Hepatocyte (in vitro differentiated cells): ENCODE measurements around the gene CLK3. TPM values are rescaled to one million over a fixed set of nuclear protein-coding genes. Genes with fewer than 3 reads are reported as not detected.

Experiments
- DNase-seq: peaks from one replicate; pipeline ENCODE4 v3.0.0-alpha.2; 2016; ENCODE audit warnings: low spot score
- H2AFZ ChIP-seq: fragments of 200-600 bp; sonication (generic); 2 replicates; pipeline ENCODE4 v1.6.0; 2016; ENCODE audit warnings: antibody characterized with exemption, mild to moderate bottlenecking
- H3K27ac ChIP-seq: fragments of 200-600 bp; sonication (generic); 2 replicates; pipeline ENCODE4 v1.5.1; 2016; ENCODE audit warnings: mild to moderate bottlenecking
- H3K27me3 ChIP-seq: fragments of 200-600 bp; sonication (generic); 2 replicates; pipeline ENCODE4 v1.6.1; 2016
- H3K36me3 ChIP-seq: fragments of 200-600 bp; sonication (generic); replicated peaks from 2 replicates; pipeline ENCODE4 v1.5.1; 2016; ENCODE audit warnings: low read depth; ENCODE audit not compliant: insufficient read depth
- H3K4me1 ChIP-seq: fragments of 200-600 bp; sonication (generic); 2 replicates; pipeline ENCODE4 v1.5.1; 2016; ENCODE audit warnings: mild to moderate bottlenecking, moderate library complexity; ENCODE audit not compliant: insufficient read depth
- H3K4me2 ChIP-seq: fragments of 200-600 bp; sonication (generic); 2 replicates; pipeline ENCODE4 v1.6.0; 2016
- H3K4me3 ChIP-seq: fragments of 200-600 bp; sonication (generic); 2 replicates; pipeline ENCODE4 v1.5.1; 2016; ENCODE audit warnings: mild to moderate bottlenecking
- H3K79me2 ChIP-seq: fragments of 200-600 bp; sonication (generic); 2 replicates; pipeline ENCODE4 v1.6.0; 2017; ENCODE audit warnings: mild to moderate bottlenecking
- H3K9me2 ChIP-seq: fragments of 200-600 bp; sonication (generic); replicated peaks from 2 replicates; pipeline ENCODE4 v1.6.0; 2017; ENCODE audit warnings: mild to moderate bottlenecking; ENCODE audit not compliant: insufficient read depth
- H3K9me3 ChIP-seq: fragments of 200-600 bp; sonication (generic); 2 replicates; pipeline ENCODE4 v1.5.1; 2016; ENCODE audit warnings: low read depth, mild to moderate bottlenecking
- H4K20me1 ChIP-seq: fragments of 200-600 bp; sonication (generic); 2 replicates; pipeline ENCODE4 v1.6.0; 2016; ENCODE audit warnings: mild to moderate bottlenecking; ENCODE audit not compliant: insufficient read depth, poor library complexity, severe bottlenecking
- EZH2 ChIP-seq: fragments of 200-600 bp; sonication (generic); IDR thresholded peaks from 2 replicates; pipeline ENCODE4 v1.6.1; 2016; ENCODE audit warnings: antibody characterized with exemption, mild to moderate bottlenecking, borderline replicate concordance
- EZH2phosphoT487 ChIP-seq: fragments of 200-600 bp; sonication (generic); IDR thresholded peaks from one replicate; pipeline ENCODE4 v1.6.1; 2018; ENCODE audit warnings: antibody characterized with exemption, mild to moderate bottlenecking, low read depth, moderate library complexity; ENCODE audit not compliant: unreplicated experiment, severe bottlenecking
- WGBS: methylation state at CpG from one replicate; pipeline ENCODE4 v1.1.6; 2016; ENCODE audit warnings: low lambda C conversion rate; ENCODE audit errors: missing lambda C conversion rate; 5-methylcytosine and 5-hydroxymethylcytosine counted together
- polyA plus RNA-seq: library from polyadenylated mRNA; unstranded; fragments of >200 nt; fragmentation: Nextera tagmentation; extraction: Ambion mirVana; gene quantifications from 2 replicates; pipeline ENCODE4 v1.2.1, GENCODE V29; 2016
- total RNA-seq: library from RNA; depleted of rRNA; stranded (reverse); fragments of >200 nt; gene quantifications from 2 replicates; pipeline ENCODE4 v1.2.3, GENCODE V29; 2014
- TF ChIP-seq, protein P1 (sequence below): fragments of 200-600 bp; sonication (generic); IDR thresholded peaks from 2 replicates; pipeline ENCODE4 v1.5.1; 2016; ENCODE audit warnings: antibody characterized with exemption, mild to moderate bottlenecking; ENCODE audit not compliant: poor library complexity

Gene CLK3
- total and polyA plus RNA-seq, 2 experiments from 2014 or later, result 69.0 to 71.3 TPM

DNA sequence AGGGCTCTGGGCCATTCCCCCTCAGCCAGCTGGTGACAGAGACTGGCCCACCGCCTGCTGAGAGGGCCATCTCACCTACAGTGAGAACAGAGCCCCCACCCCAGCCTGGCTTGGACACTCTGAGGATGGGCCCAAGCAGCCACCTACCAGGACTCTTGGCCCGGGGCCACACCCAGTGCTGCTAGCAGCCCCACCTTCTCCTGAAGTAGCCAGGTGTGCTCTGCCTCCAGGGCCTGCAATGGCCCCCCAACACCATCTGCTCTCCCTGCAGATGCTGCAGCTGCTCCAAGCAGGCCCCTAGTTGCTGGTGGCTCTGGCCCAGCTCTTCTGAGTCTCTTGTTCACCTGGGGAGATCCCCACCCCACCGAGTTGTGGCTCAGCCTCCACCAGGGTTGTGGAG, 6.8 kb upstream of the CLK3 start:
- H3K4me1 ChIP-seq, result no peaks in the 10 kb centered on the region
- H3K79me2 ChIP-seq, result no peaks in the 10 kb centered on the region
- H3K9me3 ChIP-seq, result no peaks in the 10 kb centered on the region
- no peak overlapping the region for H3K4me3 ChIP-seq
- 79% methylated on average over 3 of the region's 3 CpGs for WGBS
- H3K27ac ChIP-seq, result no peak overlapping the region
- no peaks in the 10 kb centered on the region for H4K20me1 ChIP-seq
- no peak overlapping the region for H2AFZ ChIP-seq
- TF ChIP-seq, protein P1, sequence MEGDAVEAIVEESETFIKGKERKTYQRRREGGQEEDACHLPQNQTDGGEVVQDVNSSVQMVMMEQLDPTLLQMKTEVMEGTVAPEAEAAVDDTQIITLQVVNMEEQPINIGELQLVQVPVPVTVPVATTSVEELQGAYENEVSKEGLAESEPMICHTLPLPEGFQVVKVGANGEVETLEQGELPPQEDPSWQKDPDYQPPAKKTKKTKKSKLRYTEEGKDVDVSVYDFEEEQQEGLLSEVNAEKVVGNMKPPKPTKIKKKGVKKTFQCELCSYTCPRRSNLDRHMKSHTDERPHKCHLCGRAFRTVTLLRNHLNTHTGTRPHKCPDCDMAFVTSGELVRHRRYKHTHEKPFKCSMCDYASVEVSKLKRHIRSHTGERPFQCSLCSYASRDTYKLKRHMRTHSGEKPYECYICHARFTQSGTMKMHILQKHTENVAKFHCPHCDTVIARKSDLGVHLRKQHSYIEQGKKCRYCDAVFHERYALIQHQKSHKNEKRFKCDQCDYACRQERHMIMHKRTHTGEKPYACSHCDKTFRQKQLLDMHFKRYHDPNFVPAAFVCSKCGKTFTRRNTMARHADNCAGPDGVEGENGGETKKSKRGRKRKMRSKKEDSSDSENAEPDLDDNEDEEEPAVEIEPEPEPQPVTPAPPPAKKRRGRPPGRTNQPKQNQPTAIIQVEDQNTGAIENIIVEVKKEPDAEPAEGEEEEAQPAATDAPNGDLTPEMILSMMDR, result no peak
- TF ChIP-seq EZH2 (no peak), EZH2phosphoT487 (no peak)
- H3K36me3 ChIP-seq, result no peaks in the 10 kb centered on the region
- no peak overlapping the region for H3K4me2 ChIP-seq
- no peaks in the 10 kb centered on the region for H3K9me2 ChIP-seq
- DNase-seq, result no peak
- H3K27me3 ChIP-seq, result no peaks in the 10 kb centered on the region

DNA sequence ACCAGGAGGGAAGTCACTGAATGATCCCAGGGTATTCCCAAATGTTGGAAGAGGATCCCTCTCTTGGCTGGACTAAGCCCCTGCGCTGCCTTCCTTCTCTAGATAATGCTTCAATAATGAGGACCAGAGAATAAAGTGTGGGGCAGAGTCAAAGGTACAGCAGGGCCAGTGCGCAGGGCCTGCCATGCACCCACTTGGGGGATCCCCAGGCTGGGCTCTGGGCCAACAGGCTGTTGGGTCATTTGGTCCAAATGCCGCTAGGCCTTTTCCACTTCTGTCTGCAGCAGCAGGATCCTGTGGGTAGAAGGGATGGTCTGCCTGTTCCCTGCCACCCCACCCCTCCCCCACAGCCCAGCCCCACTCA, 5.7 kb upstream of the CLK3 start:
- no peaks in the 10 kb centered on the region for H3K9me3 ChIP-seq
- H3K4me1 ChIP-seq, result no peaks in the 10 kb centered on the region
- no peaks in the 10 kb centered on the region for H4K20me1 ChIP-seq
- H3K27me3 ChIP-seq, result no peaks in the 10 kb centered on the region
- no peak overlapping the region for H2AFZ ChIP-seq
- no peak overlapping the region for H3K4me2 ChIP-seq
- WGBS, result 87% methylated on average over 3 of the region's 3 CpGs
- H3K4me3 ChIP-seq, result no peak overlapping the region
- DNase-seq, result peak; percentile 32
- TF ChIP-seq EZH2phosphoT487 (no peak), EZH2 (no peak)
- TF ChIP-seq, protein P1, result no peak
- H3K9me2 ChIP-seq, result no peaks in the 10 kb centered on the region
- H3K36me3 ChIP-seq, result no peaks in the 10 kb centered on the region
- H3K27ac ChIP-seq, result no peak overlapping the region
- H3K79me2 ChIP-seq, result no peaks in the 10 kb centered on the region

DNA sequence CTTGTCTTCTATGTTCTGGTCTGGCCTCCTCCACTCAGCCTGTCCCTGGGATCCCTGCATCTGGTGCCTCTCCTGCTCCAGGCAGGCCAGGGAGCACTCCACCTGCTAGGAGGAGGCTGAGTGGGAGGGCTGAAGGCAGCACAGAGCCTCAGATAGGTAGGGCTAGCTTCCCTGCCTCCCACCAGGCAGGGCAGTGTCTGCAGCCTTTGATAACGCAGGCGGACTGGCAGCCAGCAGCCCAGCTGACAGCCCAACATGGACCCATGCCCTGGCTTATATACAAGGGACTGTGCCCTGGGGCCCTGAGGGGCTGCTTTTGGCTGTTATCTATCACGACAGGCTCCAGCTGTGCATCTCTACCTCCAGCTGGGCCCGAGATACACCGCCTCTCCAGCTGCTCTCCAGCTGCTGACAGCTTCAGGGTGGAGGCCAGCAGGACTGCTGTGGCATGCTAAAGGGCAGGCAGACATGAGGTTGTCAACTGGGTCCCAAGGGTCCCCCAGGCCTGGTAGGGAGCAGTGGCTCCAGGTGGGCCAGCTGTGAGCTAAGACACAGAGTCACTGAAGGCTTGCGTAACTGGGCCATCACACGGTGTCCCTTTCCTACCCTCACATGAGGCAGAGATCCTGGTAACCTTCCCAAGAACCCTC, 5.2 kb upstream of the CLK3 start:
- H3K9me3 ChIP-seq, result no peaks in the 10 kb centered on the region
- H3K4me2 ChIP-seq, result no peak overlapping the region
- TF ChIP-seq, protein P1, result no peak
- TF ChIP-seq EZH2phosphoT487 (no peak), EZH2 (no peak)
- H3K27ac ChIP-seq, result no peak overlapping the region
- no peaks in the 10 kb centered on the region for H3K36me3 ChIP-seq
- H3K4me1 ChIP-seq, result no peaks in the 10 kb centered on the region
- no peak overlapping the region for H2AFZ ChIP-seq
- WGBS, result 42% methylated on average over 7 of the region's 7 CpGs
- H3K27me3 ChIP-seq, result no peaks in the 10 kb centered on the region
- peak; percentile 38 for DNase-seq
- no peak overlapping the region for H3K4me3 ChIP-seq
- H3K79me2 ChIP-seq, result no peaks in the 10 kb centered on the region
- no peaks in the 10 kb centered on the region for H4K20me1 ChIP-seq
- H3K9me2 ChIP-seq, result no peaks in the 10 kb centered on the region

DNA sequence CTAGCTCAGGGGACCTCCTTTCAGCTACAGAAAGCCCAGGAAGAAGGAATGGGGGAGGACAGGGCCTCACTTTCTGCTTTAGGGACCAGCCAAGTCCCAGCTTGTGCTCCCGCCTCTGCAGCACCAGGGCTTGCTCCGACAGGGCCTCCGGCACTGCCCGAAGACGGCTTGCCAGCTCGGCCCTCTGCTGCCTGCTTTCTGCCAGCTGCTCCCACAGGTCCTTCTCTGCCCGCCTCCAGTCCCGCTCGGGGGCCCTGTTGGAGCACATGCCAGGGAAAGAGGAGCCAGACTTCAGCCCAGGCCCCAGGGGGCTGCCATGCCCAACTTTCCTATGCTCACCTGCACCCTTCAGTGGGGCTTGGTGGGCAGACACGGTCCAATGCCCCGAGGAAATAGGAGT, 4.3 kb upstream of the CLK3 start:
- Histone ChIP-seq H3K9me2 (no peaks in the 10 kb centered on the region), H3K27ac (no peak overlapping the region), H4K20me1 (no peaks in the 10 kb centered on the region), H3K4me3 (no peak overlapping the region), H3K27me3 (no peaks in the 10 kb centered on the region), H3K4me1 (no peaks in the 10 kb centered on the region), H2AFZ (no peak overlapping the region), H3K36me3 (no peaks in the 10 kb centered on the region), H3K79me2 (peaks cover 6% of the 10 kb centered on the region), H3K9me3 (no peaks in the 10 kb centered on the region), H3K4me2 (no peak overlapping the region)
- DNase-seq, result no peak
- 95% methylated on average over 10 of the region's 11 CpGs for WGBS
- TF ChIP-seq EZH2 (no peak), EZH2phosphoT487 (no peak)
- TF ChIP-seq, protein P1, result no peak
